Right lung (tissue), 5 donors: ENCODE results near the gene FTO. TPM values are rescaled to one million over a fixed set of nuclear protein-coding genes. Genes with fewer than 3 reads are reported as not detected.

Experiments used
- DNase-seq, 2 donors: peaks; one replicate each; pipeline ENCODE4 v3.0.0-alpha.2; 2013
- polyA plus RNA-seq, 5 donors: library from polyadenylated mRNA; unstranded; fragments of 120-200 nt; gene quantifications; one replicate each; pipeline versions ENCODE4 v1.2.1 to v1.2.3, GENCODE V29; 2013; ENCODE audit warnings: inconsistent platforms in 1 of 5, low replicate concordance in 1 of 5; ENCODE audit not compliant: insufficient read length in 5 of 5, insufficient read depth in 1 of 5

The FTO gene
- polyA plus RNA-seq, 5 donors: 73.5 to 94.5 (median 92.2) TPM

DNA sequence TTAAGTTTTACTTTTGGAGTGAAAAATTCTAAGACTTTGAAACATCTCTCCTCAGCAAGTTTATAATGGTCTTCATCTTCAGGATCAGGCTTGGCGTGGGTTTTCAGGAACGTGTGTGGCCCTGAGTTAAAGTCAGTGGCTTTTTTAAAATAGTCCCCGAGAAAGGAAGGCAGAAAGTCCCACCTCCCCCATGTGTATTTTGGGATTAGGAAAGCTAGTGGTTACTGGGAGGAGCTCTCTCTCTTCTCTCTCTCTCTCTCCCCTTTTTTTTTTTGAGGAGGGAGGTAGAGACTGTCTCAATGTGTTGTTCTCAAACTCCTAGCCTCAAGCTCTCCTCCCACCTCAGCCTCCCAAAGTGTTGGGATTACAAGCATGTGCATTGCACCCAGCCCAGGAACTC, 369.4 kb downstream of the FTO start:
- DNase-seq: no peak

DNA sequence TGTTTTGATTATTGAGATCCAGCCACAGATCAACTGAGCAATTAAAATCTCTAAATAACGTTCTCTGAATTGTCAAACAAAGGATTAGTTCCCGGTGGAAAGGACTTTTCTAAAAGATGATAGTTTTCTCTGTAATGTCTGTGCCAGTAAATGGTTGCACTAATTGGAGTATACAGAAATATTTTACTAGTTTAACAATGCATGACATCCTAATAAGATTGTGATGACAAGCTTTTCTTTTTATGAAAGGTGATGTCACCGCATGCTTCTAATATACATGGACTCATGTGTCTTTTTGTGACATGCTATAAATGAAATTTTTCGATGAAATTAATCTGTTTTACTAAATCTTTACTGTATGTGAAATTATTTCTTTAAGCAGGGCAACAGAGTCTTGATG, 371.5 kb downstream of the FTO start:
- DNase-seq: no peak

DNA sequence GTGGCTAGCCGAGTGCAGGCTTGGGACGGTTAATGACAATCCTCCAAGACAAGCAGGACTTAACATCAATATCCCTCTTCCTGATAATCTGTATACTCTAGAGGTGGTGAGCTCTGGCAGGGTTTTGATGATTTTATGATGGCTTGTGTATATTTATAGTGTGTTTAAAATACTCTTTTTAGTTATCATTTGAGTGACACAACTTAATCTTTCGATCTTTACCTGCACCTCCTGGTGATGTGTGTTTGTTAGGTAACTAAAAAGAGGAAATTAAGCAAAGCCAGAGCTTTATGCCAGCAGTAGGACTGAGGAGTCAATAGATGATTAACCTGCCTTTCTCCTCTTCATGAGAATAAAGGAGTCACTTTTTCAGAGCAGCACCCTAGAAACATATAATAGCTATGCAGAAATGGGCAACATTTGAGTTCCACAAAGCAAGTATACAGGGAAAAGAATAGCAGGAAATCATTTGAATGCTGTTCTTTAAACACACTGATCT, 372.1 kb downstream of the FTO start:
- no peak for DNase-seq

DNA sequence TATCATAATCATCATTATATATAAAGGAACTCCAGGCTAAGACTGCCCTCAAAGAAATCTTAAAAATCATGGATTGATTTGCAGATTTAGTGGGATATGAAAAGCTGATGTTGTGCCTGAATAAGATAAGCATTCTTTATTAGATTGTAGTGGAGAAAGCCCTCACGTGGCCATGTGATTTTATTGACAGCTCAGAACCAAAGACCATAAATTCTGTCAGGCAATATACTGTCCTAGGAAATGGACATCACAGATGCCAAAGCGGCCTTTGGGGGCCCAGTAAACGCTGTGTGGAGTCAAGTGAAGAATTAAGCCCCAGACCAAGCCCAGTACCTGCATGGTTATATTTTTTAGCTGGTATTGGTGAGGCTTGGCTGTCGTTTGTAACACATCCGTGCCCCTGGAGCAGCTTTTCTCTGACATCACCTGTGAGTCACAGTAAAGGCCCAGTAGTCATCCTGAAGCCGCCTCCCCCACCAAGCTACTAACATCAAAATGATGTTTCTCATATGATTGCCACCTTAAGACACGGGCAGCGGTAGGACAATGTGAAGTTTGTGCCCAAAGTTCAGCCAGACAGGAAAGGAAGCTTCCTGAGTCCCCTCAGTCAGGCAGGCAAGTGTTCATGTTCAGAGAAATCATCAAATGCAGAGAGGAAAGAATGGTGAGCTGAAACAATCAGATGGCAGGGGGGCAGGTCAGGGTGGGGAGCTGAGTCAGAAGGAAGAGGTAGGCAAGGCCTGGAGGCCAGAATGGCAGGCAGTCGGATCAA, 373.3 kb downstream of the FTO start:
- DNase-seq: no peak

DNA sequence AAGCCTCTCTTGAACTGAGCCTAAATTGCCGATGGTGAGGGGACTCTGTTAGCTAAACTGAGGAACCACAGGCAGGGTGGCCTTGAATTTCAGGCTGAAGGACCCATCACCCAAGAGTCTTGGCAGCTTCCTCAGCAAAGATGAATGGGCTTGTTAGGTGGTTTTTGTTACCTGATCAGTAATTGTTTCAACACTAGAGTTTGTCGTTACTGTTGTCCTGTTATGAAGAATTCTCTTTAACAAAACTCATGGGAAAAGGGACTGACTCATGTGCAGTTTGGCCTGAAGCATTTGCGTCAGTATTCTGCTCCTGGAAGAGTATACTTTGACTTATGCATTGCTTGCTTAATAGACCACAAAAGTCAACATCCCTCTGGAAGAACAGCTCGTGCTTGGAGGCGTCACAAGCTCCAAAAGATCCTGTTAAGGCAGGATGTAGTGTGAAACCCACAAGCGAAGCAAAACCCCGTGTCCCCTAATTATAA, 376.6 kb downstream of the FTO start:
- peak in 1 of 2 donors; percentile 9 for DNase-seq

DNA sequence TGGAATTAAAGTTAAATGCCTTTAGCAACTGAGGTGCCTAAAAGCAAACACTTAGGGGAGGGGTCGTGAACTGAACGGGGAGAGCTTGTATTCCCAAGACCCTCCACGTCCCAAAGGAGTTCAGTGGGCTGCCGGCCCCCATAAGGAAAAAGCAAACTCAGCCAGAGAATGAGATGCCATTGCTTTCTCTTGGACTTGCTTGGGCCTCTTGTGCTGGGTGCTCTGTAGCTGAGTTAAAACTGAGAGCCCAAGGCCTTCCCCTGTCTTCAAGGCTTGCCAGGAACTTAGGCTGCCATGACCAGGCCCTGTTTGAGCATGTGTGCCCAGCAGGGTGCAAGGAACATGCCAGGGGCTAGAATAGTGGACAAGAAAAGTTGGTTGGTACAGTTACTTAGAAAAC, 382.8 kb downstream of the FTO start:
- no peak for DNase-seq

DNA sequence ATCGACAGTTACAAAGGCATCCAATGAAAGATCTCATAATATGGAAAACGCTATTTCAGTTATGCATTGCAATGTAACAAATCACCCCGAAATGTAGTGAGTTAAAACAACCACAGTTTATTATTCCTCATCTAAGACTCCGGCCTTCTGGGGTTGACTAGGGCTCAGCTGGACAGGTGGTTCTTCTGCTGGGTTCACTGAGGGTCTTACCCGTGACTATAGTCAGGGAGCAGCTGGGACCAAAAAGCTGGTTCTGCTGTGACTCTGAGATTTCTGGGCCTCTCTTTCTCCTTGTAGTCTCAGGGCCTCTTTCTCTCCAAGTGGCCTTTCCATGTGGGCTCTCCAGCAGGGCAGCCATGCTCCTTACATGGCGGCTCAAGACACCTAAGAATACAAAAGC, 386.6 kb downstream of the FTO start:
- DNase-seq: no peak

DNA sequence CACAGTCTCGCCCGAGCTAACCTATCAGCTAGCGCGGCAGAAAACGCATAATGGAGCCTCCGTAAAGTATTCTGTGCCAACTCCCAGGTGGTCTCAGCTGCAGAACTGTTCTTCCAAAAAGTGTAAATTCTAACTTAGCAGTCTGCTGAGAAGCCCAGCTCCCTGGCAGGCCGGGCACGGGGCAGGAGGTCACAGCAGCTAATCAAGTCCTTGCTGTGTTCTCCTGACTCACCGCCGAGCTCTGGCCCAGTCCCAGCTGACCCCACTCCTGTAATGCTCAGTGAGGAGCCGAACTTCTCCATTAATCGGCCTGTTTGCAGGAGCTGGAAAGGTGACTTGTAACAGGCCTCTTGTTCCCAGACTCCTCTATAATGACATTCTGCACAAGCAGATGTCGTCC, 389.3 kb downstream of the FTO start:
- DNase-seq: no peak

DNA sequence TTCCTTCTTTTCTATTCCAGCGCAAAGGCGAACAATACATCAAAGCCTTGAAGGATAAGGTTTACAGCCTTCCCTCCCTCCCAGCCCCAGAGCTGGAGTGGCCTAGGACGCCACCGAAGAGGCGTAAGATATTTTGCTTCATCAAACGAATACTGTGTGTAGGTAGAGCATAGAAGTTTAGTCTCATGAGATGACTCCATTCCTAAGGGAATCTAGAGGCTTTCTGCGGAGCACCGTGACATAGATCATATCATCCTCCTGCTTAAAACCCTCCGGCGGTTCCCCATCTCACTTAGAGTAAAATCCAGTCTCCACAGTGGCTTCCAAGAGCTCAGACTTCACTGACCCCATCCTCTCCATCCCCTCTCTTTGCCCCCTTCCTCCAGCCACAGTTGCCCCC, 390.7 kb downstream of the FTO start:
- DNase-seq: no peak

DNA sequence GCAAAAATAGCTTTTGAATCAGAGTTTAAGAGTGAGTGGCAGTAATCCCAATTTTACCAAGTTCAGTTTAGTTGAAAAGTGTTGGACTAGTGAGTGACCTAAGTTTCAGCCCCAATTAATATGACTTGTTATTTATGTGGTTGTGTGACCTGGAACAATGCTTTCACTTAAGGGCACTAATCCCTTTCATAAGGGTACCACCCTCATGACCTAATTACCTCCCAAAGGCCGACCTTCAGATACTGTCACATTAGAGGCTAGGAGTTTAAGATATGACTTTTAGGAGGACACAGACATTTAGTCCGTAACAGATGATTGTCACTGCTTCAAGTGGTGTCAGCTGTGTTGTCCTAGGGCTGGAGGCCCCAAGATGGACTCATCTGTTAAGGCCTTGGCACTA, 392.7 kb downstream of the FTO start:
- DNase-seq: no peak

DNA sequence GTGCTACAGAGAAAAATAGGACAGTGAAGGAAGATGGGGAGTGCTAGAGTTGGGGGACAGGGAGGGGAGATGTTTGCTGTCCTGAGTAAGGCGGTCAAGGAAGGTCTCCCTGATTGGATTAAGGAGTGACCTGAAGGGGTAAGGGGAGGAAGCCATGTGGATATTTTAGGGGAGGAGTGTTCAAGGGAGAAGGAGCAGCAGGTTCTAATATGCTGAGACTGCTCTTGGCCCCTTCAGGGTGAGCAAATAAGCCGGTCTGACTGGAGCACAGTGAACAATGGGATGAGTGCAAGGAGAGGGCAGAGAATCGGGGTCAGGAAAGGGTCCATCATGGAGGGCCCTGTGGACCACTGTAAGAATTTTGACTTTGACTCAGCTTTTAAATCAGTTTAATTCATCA, 393.8 kb downstream of the FTO start:
- DNase-seq: no peak

DNA sequence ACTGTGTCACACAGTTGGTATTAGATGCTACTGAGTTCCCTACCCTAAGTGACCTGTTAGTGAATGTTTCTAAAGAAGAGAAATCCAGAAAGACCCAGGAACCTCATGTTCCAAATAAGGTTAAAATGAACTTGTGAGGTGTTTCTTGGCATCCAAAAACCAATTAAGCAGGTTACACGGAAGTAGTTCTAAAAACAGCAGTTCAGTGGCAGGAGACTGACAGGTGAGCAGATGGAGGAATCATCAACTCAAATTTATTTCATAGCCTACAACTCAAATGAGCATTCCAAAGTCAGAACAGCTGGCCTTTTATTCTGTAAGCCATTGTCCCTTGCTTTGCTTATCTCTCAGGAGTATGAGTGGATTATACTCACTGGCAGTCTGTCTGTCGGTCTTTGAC, 394.3 kb downstream of the FTO start:
- DNase-seq: no peak

DNA sequence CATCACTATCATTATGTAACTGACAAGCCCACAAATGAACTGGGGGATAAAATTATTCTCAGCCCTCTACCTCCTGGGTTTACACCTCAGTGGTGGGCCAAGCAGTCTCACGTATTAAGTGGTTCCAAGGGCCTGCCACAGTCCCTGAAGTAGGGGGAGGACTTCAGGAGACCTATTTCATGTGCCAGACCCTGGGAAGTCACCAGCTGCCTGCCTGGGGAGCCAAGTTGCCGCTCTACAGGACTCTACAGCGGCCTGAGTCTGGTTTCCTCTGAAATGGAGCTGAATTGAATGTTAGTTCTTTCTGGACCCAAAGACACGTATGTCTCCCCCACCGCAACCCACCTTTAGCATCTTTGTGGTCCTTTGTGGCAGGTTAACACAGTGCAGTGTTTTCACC, 395.7 kb downstream of the FTO start:
- no peak for DNase-seq

DNA sequence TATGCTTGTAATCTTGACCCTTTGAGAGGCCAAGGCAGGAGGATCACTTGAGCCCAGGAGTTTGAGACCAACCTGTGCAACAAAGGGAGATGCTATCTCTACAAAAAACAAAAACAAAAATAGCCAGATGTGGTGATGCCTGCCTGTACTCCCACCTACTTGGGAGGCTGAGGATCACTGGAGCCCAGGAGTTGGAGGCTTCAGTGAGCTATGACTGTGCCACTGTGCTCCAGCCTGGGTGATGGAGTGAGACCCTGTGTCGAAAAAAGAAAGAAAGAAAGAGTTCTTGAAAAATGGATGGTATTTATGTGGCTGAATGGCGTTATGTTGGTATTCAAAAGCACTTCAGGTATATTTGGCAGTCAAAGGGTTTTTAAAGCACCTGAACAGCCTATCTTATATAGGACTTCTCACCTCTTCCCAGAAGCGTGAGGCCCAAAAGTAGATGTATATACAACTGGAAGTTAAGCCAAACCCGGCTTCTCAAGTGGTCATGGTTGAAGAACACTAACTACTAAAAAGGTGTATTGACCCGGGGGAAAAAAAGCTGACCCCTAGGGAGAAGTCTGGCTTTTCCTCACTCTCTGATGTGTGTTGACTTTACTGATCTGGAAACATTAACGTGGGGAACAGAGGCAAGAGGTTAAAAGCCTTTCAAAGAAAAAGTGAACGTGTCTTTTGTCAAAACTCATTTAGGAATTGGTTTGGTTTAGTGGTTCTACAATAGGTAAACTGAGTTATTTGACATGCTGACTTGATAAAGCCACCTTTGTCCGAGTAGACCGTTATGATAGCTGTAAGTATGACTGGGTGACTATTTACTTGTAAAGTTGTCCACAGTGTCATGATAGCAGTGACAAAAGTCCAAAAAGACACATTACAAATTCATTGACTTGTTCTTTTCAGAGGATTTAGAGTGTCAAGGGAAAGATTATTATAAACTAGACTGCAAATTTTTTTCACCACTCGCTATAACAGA, 399.2 kb downstream of the FTO start:
- no peak for DNase-seq

DNA sequence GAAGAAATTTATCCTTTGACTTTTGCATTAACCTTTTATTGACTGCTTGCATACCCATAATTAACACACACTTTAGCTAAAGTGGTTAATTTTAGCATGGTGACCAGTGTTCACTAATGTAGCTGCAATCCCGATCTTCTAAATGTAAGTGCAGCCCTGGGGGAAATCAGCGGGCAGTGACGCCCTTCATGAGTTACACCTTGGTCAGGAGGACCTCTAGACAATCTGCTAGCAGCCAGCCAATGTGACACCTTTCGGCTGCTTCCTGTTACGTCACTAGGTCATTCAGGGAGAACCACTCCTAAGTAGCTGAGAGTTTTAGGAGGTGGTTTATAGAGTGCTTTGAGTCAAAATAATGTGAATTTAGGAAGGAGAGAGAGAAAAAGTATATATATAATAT, 402.1 kb downstream of the FTO start:
- DNase-seq: no peak

DNA sequence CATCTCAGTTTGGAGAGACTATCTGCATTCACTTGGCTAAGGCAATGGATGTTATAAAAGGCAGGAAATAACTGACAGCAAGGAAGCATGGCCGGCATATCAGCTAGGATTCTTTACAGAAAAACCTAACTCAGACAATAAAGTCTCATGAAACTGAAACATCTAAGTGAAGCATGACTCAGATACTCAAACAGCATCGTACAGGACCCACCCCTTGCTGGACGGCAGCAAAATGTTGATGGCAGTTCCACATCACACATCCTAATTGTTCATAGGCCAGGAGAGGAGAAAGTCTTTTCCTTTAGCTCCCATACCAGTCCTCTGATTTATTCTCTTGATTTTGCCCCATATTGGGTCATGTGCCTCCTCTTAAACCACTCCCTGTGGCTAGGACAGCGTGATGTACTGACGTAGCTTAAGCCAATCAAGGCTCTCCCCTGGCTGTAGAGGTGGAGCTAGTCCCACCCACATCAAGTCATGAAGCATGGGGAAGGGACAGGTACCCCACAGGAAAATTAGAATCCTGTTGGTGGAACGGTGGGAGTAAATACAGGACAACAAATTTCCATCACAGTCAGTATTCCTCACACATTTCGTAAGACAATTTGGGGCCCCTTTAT, 403.7 kb downstream of the FTO start:
- DNase-seq: no peak

DNA sequence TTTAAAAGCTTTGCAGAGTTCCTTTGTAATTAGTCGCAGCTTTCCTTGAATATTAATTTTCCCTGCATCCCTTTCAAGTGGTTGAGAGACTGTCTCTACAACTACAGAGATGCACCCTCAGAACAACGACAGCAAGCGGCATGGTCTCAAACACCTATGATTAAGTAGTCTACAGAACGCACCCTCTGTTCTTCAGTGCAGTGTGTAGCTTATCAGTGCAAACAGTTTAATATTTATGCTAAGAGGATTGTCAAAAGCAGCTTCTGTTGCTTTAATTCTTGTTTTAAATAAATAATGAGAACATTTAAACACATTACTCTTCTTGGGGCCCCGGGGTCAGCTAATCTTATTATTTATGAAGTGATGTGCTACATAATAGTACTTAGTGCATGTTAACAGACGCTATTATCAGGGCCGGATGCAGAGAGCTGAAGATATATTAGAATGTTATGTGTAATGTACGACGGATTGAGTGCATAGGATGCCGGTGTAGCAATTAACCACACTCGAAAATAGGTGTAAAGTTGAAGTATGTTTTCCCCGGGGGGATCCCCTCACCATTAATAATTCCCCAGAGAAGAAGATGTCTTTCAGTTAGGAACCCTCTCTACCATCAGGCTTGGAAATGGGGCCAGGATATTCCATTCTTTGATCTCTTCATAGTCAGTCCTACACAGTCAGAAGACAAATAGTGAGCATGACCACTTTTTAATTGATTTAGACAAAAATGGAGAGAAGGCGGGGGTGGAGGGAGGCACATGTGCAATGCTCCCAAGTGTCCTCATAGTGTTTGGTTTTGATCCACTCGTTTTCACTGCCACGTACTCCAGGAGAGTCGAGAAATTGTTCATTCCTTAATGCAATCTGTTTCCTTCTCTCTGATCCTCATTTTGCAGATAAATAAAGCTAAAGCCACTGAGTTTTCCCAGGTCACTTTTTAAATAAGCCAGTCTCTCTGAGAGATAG, 406.3 kb downstream of the FTO start:
- DNase-seq: no peak

DNA sequence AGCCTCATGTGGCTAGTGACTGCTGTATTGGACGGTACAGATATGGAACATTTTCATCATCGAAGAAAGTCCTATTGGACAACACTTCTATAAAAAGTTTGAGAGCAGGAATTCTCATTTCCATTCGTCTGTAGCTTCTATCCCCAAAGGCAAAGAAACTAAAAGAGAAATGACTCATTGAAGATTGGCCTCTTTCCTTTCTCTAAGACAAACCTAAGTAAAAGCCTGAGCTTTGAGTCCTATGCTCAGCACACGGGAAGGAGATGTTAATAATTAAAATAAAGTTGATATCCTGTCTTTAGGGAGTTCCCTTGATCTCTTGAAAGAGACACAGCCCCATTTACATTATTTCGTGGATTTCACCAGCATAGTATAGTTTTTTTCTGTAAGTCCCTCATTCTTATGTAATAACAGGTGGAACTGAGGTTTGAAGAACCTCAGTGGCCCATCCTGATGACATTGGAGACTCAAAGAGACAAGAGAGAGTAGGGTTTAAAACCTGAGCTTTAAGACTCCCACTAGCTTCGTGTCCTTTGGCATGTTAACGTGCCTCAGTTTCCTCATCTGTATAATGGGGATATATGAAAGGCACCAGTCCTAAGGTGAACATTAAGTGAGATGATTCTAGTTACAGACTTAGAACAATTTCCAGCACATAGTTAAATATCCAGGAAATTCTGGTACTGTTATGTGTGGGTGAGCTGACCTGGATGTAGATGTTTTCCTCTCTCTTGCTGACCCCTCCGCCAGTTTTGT, 408.7 kb downstream of the FTO start:
- no peak for DNase-seq

DNA sequence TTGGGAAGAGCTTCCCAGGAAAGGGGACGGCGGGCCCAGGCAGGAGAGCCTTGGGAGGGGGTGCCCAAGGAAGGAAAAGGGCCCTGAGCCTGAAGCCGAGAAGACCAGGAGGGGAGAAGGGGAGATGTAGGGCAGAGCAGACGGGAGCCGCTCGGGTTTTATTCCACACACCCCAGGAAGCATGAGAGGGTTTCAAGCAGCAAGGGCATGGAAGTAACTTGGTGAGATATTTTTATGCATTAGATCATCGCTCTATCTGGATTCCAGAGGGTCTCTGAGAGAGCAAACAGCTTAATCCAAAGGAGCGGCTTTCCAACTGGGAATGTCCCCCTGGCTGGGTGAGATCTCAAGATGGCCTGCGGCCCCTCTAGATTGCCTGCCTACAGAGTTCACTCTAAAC, 411.6 kb downstream of the FTO start:
- DNase-seq: no peak

DNA sequence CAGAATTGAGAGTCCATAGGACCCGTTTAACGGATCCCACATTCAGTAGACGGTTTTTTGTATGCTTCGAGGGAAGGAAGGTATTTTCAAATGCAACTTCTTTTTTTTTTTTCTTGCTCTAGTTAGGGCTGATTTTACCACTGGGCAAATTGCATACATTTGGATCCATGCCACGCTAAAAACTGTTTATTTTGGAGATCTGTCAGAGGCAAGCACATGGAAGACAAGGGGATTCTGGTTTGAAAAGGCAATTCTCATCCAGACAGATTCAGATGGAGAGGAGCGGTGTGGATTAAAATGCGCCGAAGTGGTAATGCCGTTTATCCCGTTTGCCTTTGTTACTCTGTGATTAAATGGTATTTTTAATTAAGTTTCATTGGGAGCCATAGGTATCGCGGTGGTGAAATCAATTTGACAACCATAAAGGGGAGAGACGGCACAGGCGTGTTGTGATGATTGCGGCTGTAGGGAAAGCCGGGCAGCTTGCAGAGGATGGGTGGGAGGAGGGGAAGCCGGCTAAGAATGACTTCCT, 412.2 kb downstream of the FTO start:
- peak; percentile 10 to 18 for DNase-seq
